Epithelial cell of proximal tubule (primary cell): ENCODE measurements around the gene BEND6. TPM values are rescaled to one million over a fixed set of nuclear protein-coding genes. Genes with fewer than 3 reads are reported as not detected.

Source experiments
- DNase-seq: peaks from one replicate; pipeline ENCODE4 v3.0.0-alpha.2; 2011; ENCODE audit warnings: low read depth
- H3K4me3 ChIP-seq: 2 replicates; pipeline ENCODE4 v1.5.1; 2011; ENCODE audit warnings: low read depth, mild to moderate bottlenecking, low read length
- CTCF ChIP-seq: conservative IDR thresholded peaks from 2 replicates; pipeline ENCODE4 v1.5.1; 2012; ENCODE audit warnings: low read depth, mild to moderate bottlenecking, low read length
- total RNA-seq: library from RNA; depleted of rRNA; stranded (reverse); fragments of >200 nt; gene quantifications from 2 replicates; pipeline ENCODE4 v1.2.3, GENCODE V29; 2015

Gene BEND6
- total RNA-seq = 2.6 and 6.1 TPM in 2 replicates

GRCh38 chr6:56954403-56955170 lies at the start of gene BEND6:
TSS of gene BEND6 (plus strand) at chr6:56955107. CDS start at chr6:56981811, 26,704 bp downstream.
- no peak for DNase-seq
- TF ChIP-seq CTCF = no peak
- H3K4me3 ChIP-seq = peak within 1 kb of the TSS; percentile 74

GRCh38 chr6:56905378-56905777 lies 49.5 kb upstream of the BEND6 start:
- H3K4me3 ChIP-seq = no peak overlapping the region

GRCh38 chr6:56906752-56907151 lies 48.2 kb upstream of the BEND6 start:
- TF ChIP-seq CTCF = no peak
- DNase-seq = no peak
- H3K4me3 ChIP-seq = no peak overlapping the region

More at GRCh38 chr6:56905378-56905777, 49.5 kb upstream of the BEND6 start:
- no peak for TF ChIP-seq CTCF
- DNase-seq = no peak

- TF ChIP-seq CTCF = no peak
- no peak overlapping the region for H3K4me3 ChIP-seq
- no peak for DNase-seq
Observed at GRCh38 chr6:56909115-56909907, 45.6 kb upstream of the BEND6 start.

DNA sequence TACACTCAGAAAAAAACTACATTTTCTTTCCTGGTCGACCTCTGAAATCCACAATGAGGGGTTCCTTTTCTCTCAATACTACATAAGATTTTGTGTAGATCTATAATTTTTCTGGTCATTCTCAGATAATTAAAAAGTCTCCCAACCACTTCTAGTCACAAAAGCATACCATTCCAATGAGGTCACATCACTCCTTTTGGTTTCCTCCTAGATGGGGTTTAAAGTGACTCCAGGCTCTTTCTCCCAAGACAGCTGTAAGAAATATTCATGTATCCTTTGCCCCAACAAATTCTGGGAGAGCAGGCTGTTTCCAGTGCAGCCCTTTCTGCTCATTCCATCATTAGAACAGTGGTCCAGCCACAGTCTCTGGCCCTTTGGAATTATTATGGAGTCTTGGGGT lies 43.1 kb upstream of the BEND6 start:
- no peak overlapping the region for H3K4me3 ChIP-seq
- no peak for TF ChIP-seq CTCF
- DNase-seq = no peak

DNA sequence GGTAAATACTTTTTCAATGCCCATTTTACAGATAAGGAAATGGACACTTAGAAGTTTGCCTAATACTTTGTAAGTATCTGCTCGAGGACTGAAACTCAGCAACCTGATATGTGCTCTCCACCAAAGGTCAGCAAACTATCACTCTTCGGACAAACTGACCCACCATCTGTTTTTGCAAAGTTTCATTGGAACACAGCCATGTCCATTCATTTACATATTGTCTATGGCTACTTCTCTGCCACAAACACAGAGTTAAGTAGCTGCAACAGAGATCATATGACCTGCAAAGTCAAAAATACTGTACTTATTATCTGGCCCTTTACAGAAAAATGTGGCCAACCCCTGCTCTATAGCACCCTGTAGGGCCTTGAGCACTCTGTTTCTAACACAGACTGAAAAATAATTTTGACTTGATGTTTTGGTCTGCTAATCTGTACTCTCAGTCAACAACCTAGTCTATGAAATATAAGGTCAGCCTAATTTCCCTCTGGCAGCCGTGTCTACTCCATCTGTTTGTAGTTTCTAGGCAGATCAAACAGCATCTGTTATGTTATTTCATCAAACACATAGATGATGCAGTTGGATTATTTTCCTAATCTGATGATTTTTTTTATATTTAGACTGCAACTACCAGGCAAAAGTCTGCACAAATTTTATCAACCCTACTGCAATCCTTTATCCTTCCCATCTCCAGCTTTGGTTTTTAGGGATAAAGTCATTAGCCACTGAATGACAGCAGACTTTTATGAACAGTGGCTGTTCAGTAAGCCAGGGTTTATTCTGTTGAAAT lies 41.4 kb upstream of the BEND6 start:
- TF ChIP-seq CTCF = no peak
- no peak overlapping the region for H3K4me3 ChIP-seq
- no peak for DNase-seq
